SK-N-SH treated with all-trans-retinoic acid at 6 μM for 48 hours (cell line): ENCODE results near the gene OR6B1.

ENCODE experiments used
- ARNTL ChIP-seq: fragments of 450-650 bp; formaldehyde crosslinking; IDR thresholded peaks from 2 replicates; pipeline ENCODE4 v1.5.0; 2020; ENCODE audit warnings: low read depth, mild to moderate bottlenecking, moderate library complexity, borderline replicate concordance
- BACH2 ChIP-seq: fragments of 250-450 bp; sonication (Bioruptor Pico); IDR thresholded peaks from 2 replicates; pipeline ENCODE4 v1.9.0; 2021; ENCODE audit warnings: mild to moderate bottlenecking, borderline replicate concordance
- CREB5 ChIP-seq: fragments of 250-450 bp; sonication (Bioruptor Pico); IDR thresholded peaks from 2 replicates; pipeline ENCODE4 v1.5.1; 2020; ENCODE audit warnings: low read depth, mild to moderate bottlenecking, moderate library complexity
- CSDC2 ChIP-seq: fragments of 250-450 bp; sonication (Bioruptor Pico); IDR thresholded peaks from 2 replicates; pipeline ENCODE4 v1.5.0; 2020; ENCODE audit warnings: mild to moderate bottlenecking, moderate library complexity
- ESRRG ChIP-seq: fragments of 250-450 bp; sonication (Bioruptor Pico); IDR thresholded peaks from 2 replicates; pipeline ENCODE4 v1.6.1; 2021; ENCODE audit warnings: mild to moderate bottlenecking
- ISL1 ChIP-seq: fragments of 250-450 bp; sonication (Bioruptor Pico); IDR thresholded peaks from 2 replicates; pipeline ENCODE4 v2.1.2; 2022; ENCODE audit warnings: mild to moderate bottlenecking, moderate library complexity
- PATZ1 ChIP-seq: fragments of 250-450 bp; sonication (Bioruptor Pico); IDR thresholded peaks from 2 replicates; pipeline ENCODE4 v1.8.0; 2020; ENCODE audit warnings: mild to moderate bottlenecking, moderate library complexity, borderline replicate concordance
- PPARA ChIP-seq: fragments of 250-450 bp; sonication (Bioruptor Pico); IDR thresholded peaks from 2 replicates; pipeline ENCODE4 v1.5.0; 2020; ENCODE audit warnings: mild to moderate bottlenecking, borderline replicate concordance
- RARB ChIP-seq: fragments of 250-450 bp; sonication (Bioruptor Pico); IDR thresholded peaks from 2 replicates; pipeline ENCODE4 v1.8.0; 2021; ENCODE audit warnings: mild to moderate bottlenecking, moderate library complexity
- TOX ChIP-seq: fragments of 250-450 bp; sonication (Bioruptor Pico); IDR thresholded peaks from 2 replicates; pipeline ENCODE4 v1.8.0; 2021; ENCODE audit warnings: mild to moderate bottlenecking, moderate library complexity, borderline replicate concordance
- ZNF565 ChIP-seq: fragments of 450-650 bp; formaldehyde crosslinking; conservative IDR thresholded peaks from 2 replicates; pipeline ENCODE4 v1.5.0; 2020; ENCODE audit warnings: low read depth, mild to moderate bottlenecking, moderate library complexity

GRCh38 chr7:143953421-143953820 is 46.7 kb upstream of the OR6B1 start:
- TF ChIP-seq TOX (CRISPR knock-in tag) (no peak), ESRRG (CRISPR knock-in tag) (no peak), ISL1 (CRISPR knock-in tag) (no peak), PATZ1 (CRISPR knock-in tag) (no peak), RARB (CRISPR knock-in tag) (no peak), ZNF565 (CRISPR knock-in tag) (no peak), ARNTL (CRISPR knock-in tag) (no peak), CREB5 (CRISPR knock-in tag) (no peak), BACH2 (CRISPR knock-in tag) (no peak), CSDC2 (CRISPR knock-in tag) (no peak), PPARA (CRISPR knock-in tag) (no peak)
